BE2C (cell line): ENCODE data around the gene EXOC4.
A peak's percentile ranks its signal among the peaks of the same experiment; 100 is the strongest.

Experiments
- DNase-seq: peaks from one replicate; pipeline ENCODE4 v3.0.0-alpha.2; 2020
- H3K27me3 ChIP-seq: fragments of 250-450 bp; sonication (Bioruptor Pico); 2 replicates; pipeline ENCODE4 v1.5.1; 2020; ENCODE audit warnings: mild to moderate bottlenecking
- H3K36me3 ChIP-seq: fragments of 250-450 bp; sonication (Bioruptor Pico); 2 replicates; pipeline ENCODE4 v1.5.1; 2020; ENCODE audit warnings: mild to moderate bottlenecking
- H3K4me1 ChIP-seq: fragments of 250-450 bp; sonication (Bioruptor Pico); 2 replicates; pipeline ENCODE4 v1.5.1; 2020
- H3K4me3 ChIP-seq: 2 replicates; pipeline ENCODE4 v1.5.1; 2011; ENCODE audit warnings: low read depth, low read length
- H3K9me3 ChIP-seq: fragments of 250-450 bp; sonication (Bioruptor Pico); 2 replicates; pipeline ENCODE4 v1.5.1; 2020
- TF ChIP-seq, protein P1 (sequence below): IDR thresholded peaks from 2 replicates; pipeline ENCODE4 v1.5.1; 2012; ENCODE audit warnings: mild to moderate bottlenecking, low read depth, low read length

Gene EXOC4

GRCh38 chr7:133837224-133837623 lies 584.3 kb downstream of the EXOC4 start:
- H3K4me3 ChIP-seq: peak overlapping the region; percentile 11
- H3K36me3 ChIP-seq: no peaks in the 10 kb centered on the region; the same call in 1 of the 2 replicates
- H3K27me3 ChIP-seq: no peaks in the 10 kb centered on the region
- peaks cover 47% of the 10 kb centered on the region for H3K4me1 ChIP-seq
- TF ChIP-seq, protein P1, sequence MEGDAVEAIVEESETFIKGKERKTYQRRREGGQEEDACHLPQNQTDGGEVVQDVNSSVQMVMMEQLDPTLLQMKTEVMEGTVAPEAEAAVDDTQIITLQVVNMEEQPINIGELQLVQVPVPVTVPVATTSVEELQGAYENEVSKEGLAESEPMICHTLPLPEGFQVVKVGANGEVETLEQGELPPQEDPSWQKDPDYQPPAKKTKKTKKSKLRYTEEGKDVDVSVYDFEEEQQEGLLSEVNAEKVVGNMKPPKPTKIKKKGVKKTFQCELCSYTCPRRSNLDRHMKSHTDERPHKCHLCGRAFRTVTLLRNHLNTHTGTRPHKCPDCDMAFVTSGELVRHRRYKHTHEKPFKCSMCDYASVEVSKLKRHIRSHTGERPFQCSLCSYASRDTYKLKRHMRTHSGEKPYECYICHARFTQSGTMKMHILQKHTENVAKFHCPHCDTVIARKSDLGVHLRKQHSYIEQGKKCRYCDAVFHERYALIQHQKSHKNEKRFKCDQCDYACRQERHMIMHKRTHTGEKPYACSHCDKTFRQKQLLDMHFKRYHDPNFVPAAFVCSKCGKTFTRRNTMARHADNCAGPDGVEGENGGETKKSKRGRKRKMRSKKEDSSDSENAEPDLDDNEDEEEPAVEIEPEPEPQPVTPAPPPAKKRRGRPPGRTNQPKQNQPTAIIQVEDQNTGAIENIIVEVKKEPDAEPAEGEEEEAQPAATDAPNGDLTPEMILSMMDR: no peak
- peak; percentile 35 for DNase-seq
- no peaks in the 10 kb centered on the region for H3K9me3 ChIP-seq

GRCh38 chr7:133839121-133839520 lies 586.2 kb downstream of the EXOC4 start:
- no peaks in the 10 kb centered on the region for H3K27me3 ChIP-seq
- H3K36me3 ChIP-seq: no peaks in the 10 kb centered on the region; the same call in 1 of the 2 replicates
- no peak overlapping the region for H3K4me3 ChIP-seq
- TF ChIP-seq, protein P1: no peak
- DNase-seq: no peak
- no peaks in the 10 kb centered on the region for H3K9me3 ChIP-seq
- peaks cover 47% of the 10 kb centered on the region for H3K4me1 ChIP-seq

DNA sequence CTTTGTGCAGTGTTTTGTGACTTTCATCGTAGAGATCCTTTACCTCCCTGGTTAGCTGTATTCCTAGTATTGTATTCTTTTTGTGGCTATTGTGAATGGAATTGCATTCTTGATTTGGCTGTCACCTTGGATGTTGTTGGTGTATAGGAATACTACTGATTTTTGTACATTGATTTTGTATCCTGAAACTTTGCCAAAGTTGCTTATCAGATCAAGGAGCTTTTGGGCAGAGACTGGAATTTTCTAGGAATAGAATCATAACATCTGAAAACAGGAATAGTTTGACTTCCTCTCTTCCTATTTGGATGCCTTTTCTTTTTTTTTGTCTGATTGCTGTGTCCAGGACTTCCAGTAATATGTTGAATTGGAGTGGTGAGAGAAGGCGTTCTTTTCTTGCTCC lies 590.5 kb downstream of the EXOC4 start:
- Histone ChIP-seq H3K9me3 (no peaks in the 10 kb centered on the region), H3K4me3 (no peak overlapping the region), H3K4me1 (peaks cover 31% of the 10 kb centered on the region), H3K27me3 (no peaks in the 10 kb centered on the region), H3K36me3 (no peaks in the 10 kb centered on the region; the same call in 1 of the 2 replicates)
- TF ChIP-seq, protein P1: no peak
- DNase-seq: no peak

DNA sequence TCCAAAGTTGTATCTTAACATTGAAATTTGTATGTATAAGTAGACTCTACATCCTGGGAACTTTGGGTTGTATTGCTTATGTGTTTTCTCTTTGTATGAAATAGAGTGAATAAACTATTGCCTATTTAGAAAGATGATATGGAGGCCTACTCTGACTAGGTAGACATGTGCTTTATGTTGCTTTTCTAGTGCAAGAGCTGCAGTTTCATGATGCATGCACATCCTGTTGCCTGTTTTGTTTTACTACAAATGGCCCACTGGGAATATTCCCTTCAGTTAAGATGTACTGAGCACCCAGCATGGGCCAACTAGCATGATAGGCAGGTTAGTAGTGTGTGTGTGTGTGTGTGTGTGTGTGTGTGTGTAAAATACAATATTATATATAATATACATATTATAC lies 592.1 kb downstream of the EXOC4 start:
- no peaks in the 10 kb centered on the region for H3K36me3 ChIP-seq
- no peak for DNase-seq
- TF ChIP-seq, protein P1: no peak
- no peaks in the 10 kb centered on the region for H3K27me3 ChIP-seq
- no peak overlapping the region for H3K4me3 ChIP-seq
- peaks cover 14% of the 10 kb centered on the region for H3K4me1 ChIP-seq
- no peaks in the 10 kb centered on the region for H3K9me3 ChIP-seq

- TF ChIP-seq, protein P1: no peak
- H3K4me1 ChIP-seq: peaks cover 15% of the 10 kb centered on the region
- peak; percentile 70 for DNase-seq
Measured at GRCh38 chr7:133846203-133846945, 593.5 kb downstream of the EXOC4 start.

DNA sequence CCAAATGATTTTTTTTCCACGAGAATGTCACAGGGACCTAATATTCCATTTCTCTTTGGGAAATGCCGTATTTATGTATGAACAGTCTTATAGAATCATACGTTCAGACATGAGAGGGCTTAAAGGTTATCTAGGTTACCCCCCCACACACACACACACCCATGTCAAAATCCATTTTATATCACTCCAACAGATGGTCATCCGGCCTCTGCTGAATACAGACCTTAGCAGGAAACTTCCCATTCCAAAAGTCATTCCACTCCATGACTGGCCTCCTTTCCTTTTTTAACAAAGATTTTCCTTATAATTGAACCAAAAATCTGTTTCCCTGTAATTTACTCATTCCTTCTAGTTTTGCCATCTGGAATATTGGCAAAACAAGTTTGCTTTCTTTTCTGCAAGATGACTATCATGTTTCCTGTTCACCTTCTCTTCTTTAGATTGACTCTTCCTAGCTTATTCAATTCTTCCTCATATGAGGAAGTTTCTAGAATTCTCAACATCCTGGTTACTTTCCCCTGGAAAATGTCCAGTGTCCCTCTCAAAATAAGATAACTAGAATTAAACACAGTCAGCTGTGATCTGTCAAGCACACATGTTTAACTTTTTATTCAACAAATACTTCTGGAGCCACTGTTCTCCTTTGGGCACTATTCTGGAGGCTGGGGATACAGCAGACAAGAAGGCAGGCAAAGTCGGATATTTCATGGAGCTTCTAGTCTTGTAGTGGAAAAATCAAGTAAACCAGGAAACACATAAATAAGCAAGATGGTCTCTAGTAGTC lies 597.8 kb downstream of the EXOC4 start:
- Histone ChIP-seq H3K4me3 (no peak overlapping the region), H3K27me3 (no peaks in the 10 kb centered on the region), H3K36me3 (no peaks in the 10 kb centered on the region), H3K4me1 (peaks cover 40% of the 10 kb centered on the region), H3K9me3 (no peaks in the 10 kb centered on the region)
- DNase-seq: no peak
- TF ChIP-seq, protein P1: no peak

More at GRCh38 chr7:133846203-133846945, 593.5 kb downstream of the EXOC4 start:
- Histone ChIP-seq H3K4me3 (no peak overlapping the region), H3K27me3 (no peaks in the 10 kb centered on the region), H3K36me3 (no peaks in the 10 kb centered on the region), H3K9me3 (no peaks in the 10 kb centered on the region)
